ENCODE data around the gene SLC6A1.

Gene SLC6A1

GRCh38 chr3:10957976-10958749 is 34.4 kb upstream of the SLC6A1 start:
- Mint-ChIP-seq H3K9me3 (no peaks in the 10 kb centered on the region), H3K27ac (no peak overlapping the region), H3K27me3 (ENCODE audit: low read depth) (no peaks in the 10 kb centered on the region), H3K4me1 (ENCODE audit: low read depth) (no peaks in the 10 kb centered on the region), H3K4me3 (no peak overlapping the region), H3K36me3 (ENCODE audit: low read depth) (no peaks in the 10 kb centered on the region)

- no peaks in the 10 kb centered on the region for H3K36me3 Mint-ChIP-seq (ENCODE audit: low read depth)
- no peaks in the 10 kb centered on the region for H3K9me3 Mint-ChIP-seq
- no peaks in the 10 kb centered on the region for H3K4me1 Mint-ChIP-seq (ENCODE audit: low read depth)
- H3K4me3 Mint-ChIP-seq, result no peak overlapping the region
- no peak overlapping the region for H3K27ac Mint-ChIP-seq
- no peaks in the 10 kb centered on the region for H3K27me3 Mint-ChIP-seq (ENCODE audit: low read depth)
Measured at GRCh38 chr3:10960255-10960654, 32.3 kb upstream of the SLC6A1 start.

- H3K9me3 Mint-ChIP-seq, result no peaks in the 10 kb centered on the region
- H3K27me3 Mint-ChIP-seq (ENCODE audit: low read depth), result no peaks in the 10 kb centered on the region
- no peak overlapping the region for H3K4me3 Mint-ChIP-seq
- no peak overlapping the region for H3K27ac Mint-ChIP-seq
- H3K4me1 Mint-ChIP-seq (ENCODE audit: low read depth), result no peaks in the 10 kb centered on the region
- no peaks in the 10 kb centered on the region for H3K36me3 Mint-ChIP-seq (ENCODE audit: low read depth)
Measured at GRCh38 chr3:10961921-10962320, 30.6 kb upstream of the SLC6A1 start.

- no peaks in the 10 kb centered on the region for H3K36me3 Mint-ChIP-seq (ENCODE audit: low read depth)
- H3K27me3 Mint-ChIP-seq (ENCODE audit: low read depth), result no peaks in the 10 kb centered on the region
- H3K4me1 Mint-ChIP-seq (ENCODE audit: low read depth), result no peaks in the 10 kb centered on the region
- no peak overlapping the region for H3K4me3 Mint-ChIP-seq
- H3K9me3 Mint-ChIP-seq, result no peaks in the 10 kb centered on the region
- no peak overlapping the region for H3K27ac Mint-ChIP-seq
Measured at GRCh38 chr3:10962481-10963036, 30.0 kb upstream of the SLC6A1 start.

GRCh38 chr3:10964537-10965167 is 27.9 kb upstream of the SLC6A1 start:
- H3K4me3 Mint-ChIP-seq, result no peak overlapping the region
- no peaks in the 10 kb centered on the region for H3K27me3 Mint-ChIP-seq (ENCODE audit: low read depth)
- H3K4me1 Mint-ChIP-seq (ENCODE audit: low read depth), result no peaks in the 10 kb centered on the region
- H3K36me3 Mint-ChIP-seq (ENCODE audit: low read depth), result no peaks in the 10 kb centered on the region
- no peaks in the 10 kb centered on the region for H3K9me3 Mint-ChIP-seq
- H3K27ac Mint-ChIP-seq, result no peak overlapping the region

- H3K27ac Mint-ChIP-seq, result no peak overlapping the region
Measured at GRCh38 chr3:10968401-10968800, 24.1 kb upstream of the SLC6A1 start.

GRCh38 chr3:10970306-10970960 is 22.1 kb upstream of the SLC6A1 start:
- Mint-ChIP-seq H3K4me3 (no peak overlapping the region), H3K27ac (no peak overlapping the region), H3K27me3 (ENCODE audit: low read depth) (peaks cover 4% of the 10 kb centered on the region), H3K36me3 (ENCODE audit: low read depth) (no peaks in the 10 kb centered on the region), H3K9me3 (no peaks in the 10 kb centered on the region), H3K4me1 (ENCODE audit: low read depth) (peaks cover 1% of the 10 kb centered on the region)

More at GRCh38 chr3:10968401-10968800, 24.1 kb upstream of the SLC6A1 start:
- Mint-ChIP-seq H3K4me3 (no peak overlapping the region), H3K27me3 (ENCODE audit: low read depth) (no peaks in the 10 kb centered on the region), H3K9me3 (no peaks in the 10 kb centered on the region), H3K4me1 (ENCODE audit: low read depth) (no peaks in the 10 kb centered on the region), H3K36me3 (ENCODE audit: low read depth) (no peaks in the 10 kb centered on the region)

GRCh38 chr3:10972072-10972782 is 20.3 kb upstream of the SLC6A1 start:
- H3K36me3 Mint-ChIP-seq (ENCODE audit: low read depth), result no peaks in the 10 kb centered on the region
- peaks cover 1% of the 10 kb centered on the region for H3K4me1 Mint-ChIP-seq (ENCODE audit: low read depth)
- no peak overlapping the region for H3K27ac Mint-ChIP-seq
- no peaks in the 10 kb centered on the region for H3K9me3 Mint-ChIP-seq
- H3K27me3 Mint-ChIP-seq (ENCODE audit: low read depth), result peaks cover 4% of the 10 kb centered on the region
- no peak overlapping the region for H3K4me3 Mint-ChIP-seq

- Mint-ChIP-seq H3K9me3 (no peaks in the 10 kb centered on the region), H3K36me3 (ENCODE audit: low read depth) (no peaks in the 10 kb centered on the region), H3K27me3 (ENCODE audit: low read depth) (peaks cover 4% of the 10 kb centered on the region), H3K4me3 (no peak overlapping the region), H3K4me1 (ENCODE audit: low read depth) (peaks cover 1% of the 10 kb centered on the region), H3K27ac (no peak overlapping the region)
Measured at GRCh38 chr3:10973046-10973595, 19.4 kb upstream of the SLC6A1 start.

GRCh38 chr3:10974131-10974530 is 18.4 kb upstream of the SLC6A1 start:
- Mint-ChIP-seq H3K36me3 (ENCODE audit: low read depth) (no peaks in the 10 kb centered on the region), H3K9me3 (no peaks in the 10 kb centered on the region), H3K4me1 (ENCODE audit: low read depth) (peaks cover 1% of the 10 kb centered on the region), H3K27me3 (ENCODE audit: low read depth) (peaks cover 8% of the 10 kb centered on the region), H3K27ac (no peak overlapping the region), H3K4me3 (no peak overlapping the region)

- Mint-ChIP-seq H3K4me3 (no peak overlapping the region), H3K4me1 (ENCODE audit: low read depth) (peaks cover 1% of the 10 kb centered on the region), H3K36me3 (ENCODE audit: low read depth) (no peaks in the 10 kb centered on the region), H3K27me3 (ENCODE audit: low read depth) (peaks cover 9% of the 10 kb centered on the region), H3K9me3 (no peaks in the 10 kb centered on the region), H3K27ac (no peak overlapping the region)
Measured at GRCh38 chr3:10974746-10975375, 17.7 kb upstream of the SLC6A1 start.

GRCh38 chr3:10975695-10976234 is 16.8 kb upstream of the SLC6A1 start:
- Mint-ChIP-seq H3K27me3 (ENCODE audit: low read depth) (peaks cover 9% of the 10 kb centered on the region), H3K9me3 (no peaks in the 10 kb centered on the region), H3K36me3 (ENCODE audit: low read depth) (no peaks in the 10 kb centered on the region), H3K27ac (no peak overlapping the region), H3K4me1 (ENCODE audit: low read depth) (peaks cover 1% of the 10 kb centered on the region), H3K4me3 (no peak overlapping the region)

- Mint-ChIP-seq H3K36me3 (ENCODE audit: low read depth) (no peaks in the 10 kb centered on the region), H3K27me3 (ENCODE audit: low read depth) (peaks cover 9% of the 10 kb centered on the region), H3K9me3 (no peaks in the 10 kb centered on the region), H3K4me1 (ENCODE audit: low read depth) (peaks cover 1% of the 10 kb centered on the region), H3K4me3 (no peak overlapping the region), H3K27ac (no peak overlapping the region)
Measured at GRCh38 chr3:10976770-10977169, 15.8 kb upstream of the SLC6A1 start.

Data from T-helper 1 cell treated with Interleukin-12 subunit alpha and Interleukin-12 subunit beta and Interleukin-4 antibody, amounts not matched to agents 30 μg/mL and 1 μg/mL, for 36 hours (primary cell).